EL (cell line): ENCODE results near the gene CACNA1S.

Source experiments
- DNase-seq: peaks from one replicate; pipeline ENCODE4 v3.0.0-alpha.2; 2016

Gene CACNA1S

GRCh38 chr1:201025571-201026002 lies 86.6 kb downstream of the CACNA1S start:
- DNase-seq, result peak; percentile 84

GRCh38 chr1:201024625-201024998 lies 87.6 kb downstream of the CACNA1S start:
- DNase-seq, result no peak

GRCh38 chr1:201023920-201024624 lies 88.2 kb downstream of the CACNA1S start:
- DNase-seq, result no peak

GRCh38 chr1:201023517-201023902 lies 88.7 kb downstream of the CACNA1S start, which contains the start of gene KIF21B:
Gene KIF21B (minus strand): TSS chr1:201023714. CDS start chr1:201023383, 331 bp downstream.
- DNase-seq, result peak; percentile 71

- DNase-seq, result peak; percentile 33
Observed at GRCh38 chr1:201022820-201023516, 89.3 kb downstream of the CACNA1S start.

- no peak for DNase-seq
Observed at GRCh38 chr1:201022493-201022819, 89.8 kb downstream of the CACNA1S start.

GRCh38 chr1:201021630-201022492 lies 90.4 kb downstream of the CACNA1S start:
- no peak for DNase-seq

- DNase-seq, result peak; percentile 32
Observed at GRCh38 chr1:201020721-201021629, 91.3 kb downstream of the CACNA1S start.

GRCh38 chr1:201020040-201020591 lies 92.1 kb downstream of the CACNA1S start:
- no peak for DNase-seq

GRCh38 chr1:201019321-201019977 lies 92.8 kb downstream of the CACNA1S start:
- DNase-seq, result peak; percentile 69

GRCh38 chr1:201017828-201018163 lies 94.4 kb downstream of the CACNA1S start:
- DNase-seq, result no peak

GRCh38 chr1:201016943-201017827 lies 95.0 kb downstream of the CACNA1S start:
- no peak for DNase-seq

GRCh38 chr1:201016211-201016651 lies 96.0 kb downstream of the CACNA1S start:
- DNase-seq, result no peak

GRCh38 chr1:201015551-201016091 lies 96.6 kb downstream of the CACNA1S start:
- DNase-seq, result no peak

- no peak for DNase-seq
Observed at GRCh38 chr1:201014816-201015200, 97.4 kb downstream of the CACNA1S start.

GRCh38 chr1:201013991-201014815 lies 98.0 kb downstream of the CACNA1S start:
- DNase-seq, result no peak

GRCh38 chr1:201013031-201013485 lies 99.2 kb downstream of the CACNA1S start:
- DNase-seq, result no peak

GRCh38 chr1:201011616-201012015 lies 100.6 kb downstream of the CACNA1S start:
- DNase-seq, result no peak

- DNase-seq, result no peak
Observed at GRCh38 chr1:201009962-201010645, 102.1 kb downstream of the CACNA1S start.
